NCI-H2107 treated with DMSO at 0.1 percent for 48 hours (cell line): ENCODE data around the gene GPATCH2.
"Not testable (repeated sequence)": the region's sequence is repeated elsewhere in the genome, so short reads cannot be mapped to it uniquely, and the experiment has no call there.

Experiments
- DNase-seq: peaks from one replicate; lab custom pipeline; 2025; ENCODE audit not compliant: unreplicated experiment; lab: John Stamatoyannopoulos, UW

The GPATCH2 gene

DNA sequence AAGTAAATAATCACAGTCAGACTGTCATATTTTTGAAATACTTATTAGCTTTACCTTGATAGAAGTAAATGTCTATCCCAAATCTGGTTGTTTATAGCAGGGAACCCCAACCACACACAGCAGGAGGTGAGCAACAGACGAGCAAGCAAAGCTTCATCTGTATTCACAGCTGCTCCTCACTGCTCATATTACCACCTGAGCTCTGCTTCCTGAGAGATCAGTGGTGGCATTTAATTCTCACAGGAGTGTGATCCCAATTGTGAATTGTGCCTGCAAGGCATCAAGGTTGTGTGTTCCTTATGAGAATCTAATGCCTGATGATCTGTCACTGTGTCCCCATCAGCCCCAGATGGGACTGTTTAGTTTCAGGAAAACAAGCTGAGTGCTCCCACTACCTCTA lies 104.3 kb downstream of the GPATCH2 start:
- DNase-seq, result no peak

DNA sequence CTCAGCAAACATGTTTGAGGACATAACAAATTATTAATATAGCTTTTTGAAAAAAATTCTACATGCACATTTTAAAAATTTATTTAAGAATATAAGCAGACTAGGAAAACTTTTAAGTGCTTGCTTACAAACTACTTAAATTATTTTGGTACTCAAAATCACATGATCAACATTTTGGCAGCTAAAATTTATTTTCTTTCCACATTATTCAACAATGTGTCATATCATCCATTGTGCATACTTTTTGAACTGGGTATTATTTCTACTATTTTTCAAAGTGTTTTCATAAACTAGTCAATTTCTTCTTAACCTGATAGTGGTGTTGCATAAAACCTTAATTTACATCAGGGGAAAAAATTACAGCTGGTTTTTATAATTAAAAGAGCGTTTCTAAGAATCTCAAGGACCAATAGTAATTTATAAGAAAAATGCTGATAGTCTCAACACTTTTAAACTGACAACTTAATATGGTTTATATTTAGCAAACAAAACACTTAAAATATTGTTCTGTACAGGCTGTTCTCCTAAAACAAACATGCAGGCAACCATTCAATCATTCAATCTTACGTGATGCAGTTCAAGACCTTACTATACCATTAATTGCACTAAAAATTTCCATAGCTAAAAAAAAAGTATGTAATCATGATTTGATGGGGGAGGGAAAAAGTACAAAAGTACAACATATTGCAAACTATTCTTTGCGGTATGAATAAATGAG lies 105.0 kb downstream of the GPATCH2 start:
- DNase-seq, result no peak

DNA sequence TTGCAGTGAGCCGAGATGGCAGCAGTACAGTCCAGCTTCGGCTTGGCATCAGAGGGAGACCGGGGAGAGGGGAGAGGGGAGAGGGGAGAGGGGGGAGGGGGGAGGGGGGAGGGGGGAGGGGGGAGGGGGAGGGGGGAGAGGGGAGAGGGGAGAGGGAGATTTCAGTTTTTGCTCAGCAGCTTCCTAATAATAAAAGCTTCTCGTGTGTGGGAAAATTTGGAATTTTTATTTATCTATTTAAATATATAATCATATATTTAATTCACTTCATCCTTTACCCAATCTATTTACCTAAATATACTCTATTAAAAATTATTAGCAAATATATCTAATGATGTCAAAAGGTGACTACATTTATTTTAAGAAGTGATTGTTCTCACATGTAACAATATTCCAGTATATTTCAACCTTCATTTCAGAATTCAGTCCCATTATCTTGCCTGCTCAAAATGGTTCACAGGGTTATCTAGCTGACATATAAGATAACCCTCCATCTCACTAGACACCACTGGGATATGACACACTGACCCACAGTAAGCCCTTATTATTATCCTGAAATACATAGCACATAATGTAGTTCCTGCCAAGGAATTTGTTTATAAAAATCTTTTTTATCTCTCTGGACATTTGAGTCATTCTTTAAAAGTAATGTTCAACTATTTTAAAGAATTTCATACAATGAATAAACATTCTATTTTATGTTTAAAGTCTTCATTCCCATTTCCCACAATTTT lies 105.9 kb downstream of the GPATCH2 start:
- no peak for DNase-seq

DNA sequence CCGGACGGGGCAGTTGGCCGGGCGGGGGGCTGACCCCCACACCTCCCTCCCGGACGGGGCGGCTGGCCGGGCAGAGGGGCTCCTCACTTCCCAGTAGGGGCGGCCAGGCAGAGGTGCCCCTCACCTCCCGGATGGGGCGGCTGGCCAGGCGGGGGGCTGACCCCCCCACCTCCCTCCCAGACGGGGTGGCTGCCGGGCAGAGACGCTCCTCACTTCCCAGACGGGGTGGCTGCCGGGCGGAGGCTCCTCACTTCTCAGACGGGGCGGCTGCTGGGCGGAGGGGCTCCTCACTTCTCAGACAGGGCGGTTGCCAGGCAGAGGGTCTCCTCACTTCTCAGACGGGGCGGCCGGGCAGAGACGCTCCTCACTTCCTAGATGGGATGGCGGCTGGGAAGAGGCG lies 107.0 kb downstream of the GPATCH2 start:
- DNase-seq, result not testable (repeated sequence)

DNA sequence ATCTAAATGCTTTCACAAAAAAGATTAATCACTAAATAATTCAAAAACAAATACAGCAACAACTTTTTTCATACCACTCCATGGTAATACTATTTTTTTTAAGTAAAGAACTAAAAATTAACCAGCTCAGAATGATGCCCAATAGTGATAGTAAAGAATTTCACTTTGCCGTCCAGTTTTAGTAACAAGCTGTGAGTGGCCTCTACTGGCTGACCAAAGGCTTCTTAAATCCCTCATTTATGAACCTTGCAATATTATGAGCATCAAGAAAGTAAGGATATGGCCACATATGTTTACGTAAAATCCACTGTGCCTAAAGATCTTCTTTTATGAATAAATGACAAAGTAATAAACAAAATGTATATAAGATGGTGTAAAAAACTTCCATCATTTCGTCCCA lies 108.6 kb downstream of the GPATCH2 start:
- DNase-seq, result no peak

DNA sequence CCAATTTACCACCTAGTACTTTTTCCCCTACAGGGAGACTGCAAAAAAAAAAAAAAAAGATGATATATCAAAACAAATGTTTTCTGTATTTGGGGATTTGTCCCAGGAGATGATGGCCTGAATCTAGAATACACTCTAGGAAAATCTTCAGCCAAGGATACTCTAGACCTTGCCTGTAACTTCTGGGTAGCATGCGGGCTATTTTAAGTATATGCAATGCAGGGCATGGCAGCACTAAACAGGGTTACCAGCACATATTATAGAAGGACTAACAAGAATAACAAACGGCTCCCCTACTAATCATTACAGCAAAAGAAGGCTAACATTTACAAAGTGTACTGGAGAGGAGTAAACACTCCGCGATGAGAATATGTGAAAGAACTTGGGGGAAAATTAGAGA lies 109.6 kb downstream of the GPATCH2 start:
- no peak for DNase-seq

DNA sequence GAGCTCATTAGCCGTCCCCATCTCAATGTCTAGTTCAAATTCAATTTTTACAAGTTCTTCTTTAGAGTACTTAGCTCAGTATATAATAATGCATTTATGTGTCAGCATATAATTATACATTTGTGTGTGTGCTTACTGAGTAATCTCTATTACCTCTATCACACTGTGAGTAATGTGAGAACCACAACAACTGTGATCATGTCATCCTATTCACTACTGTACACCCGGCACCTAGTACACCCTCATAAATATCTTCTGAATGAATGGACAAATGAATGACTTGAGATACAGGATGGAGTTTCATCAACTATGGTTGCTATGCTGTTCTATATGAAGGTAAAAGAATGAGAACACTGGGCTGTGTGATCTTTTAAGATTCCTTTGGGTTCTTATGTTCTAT lies 124.0 kb downstream of the GPATCH2 start:
- DNase-seq, result peak; percentile 76

DNA sequence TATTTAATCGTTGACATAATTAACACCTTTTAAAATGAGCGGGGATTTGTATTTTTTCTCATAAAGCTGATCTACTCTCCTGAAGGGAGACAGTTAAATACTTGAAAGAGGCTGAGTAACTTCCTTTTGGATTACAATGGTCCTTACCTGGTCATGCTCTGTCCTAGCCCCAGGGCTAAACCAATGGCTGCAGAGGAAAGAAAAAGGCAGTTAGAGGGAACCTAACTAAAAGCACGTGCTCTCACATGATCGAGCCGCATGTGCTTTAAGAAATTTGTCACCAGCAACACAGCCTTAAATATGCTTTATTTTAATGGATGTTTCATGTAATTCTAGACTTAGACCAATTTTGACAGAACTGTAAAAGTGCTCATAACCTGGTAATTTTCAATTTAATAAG lies 132.7 kb downstream of the GPATCH2 start:
- DNase-seq, result no peak

DNA sequence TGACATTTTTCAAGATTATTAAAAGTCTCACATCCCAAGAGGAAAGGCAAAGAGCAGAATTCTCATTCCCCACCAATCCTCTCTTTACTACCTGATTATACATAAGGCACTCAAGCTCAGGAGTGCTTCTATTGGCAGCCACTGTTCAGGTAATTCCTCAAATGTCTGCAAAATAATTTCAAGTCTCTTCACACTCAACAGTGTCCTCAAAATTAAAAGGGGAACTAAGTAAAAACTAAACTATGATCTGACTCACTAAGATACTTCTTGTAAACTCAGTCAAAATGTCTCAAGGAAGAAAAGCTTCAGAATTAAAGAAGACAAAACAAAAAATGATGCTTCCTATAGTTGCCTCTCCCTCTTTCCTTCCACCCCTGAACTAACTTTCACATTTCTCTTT lies 135.6 kb downstream of the GPATCH2 start:
- DNase-seq, result no peak

DNA sequence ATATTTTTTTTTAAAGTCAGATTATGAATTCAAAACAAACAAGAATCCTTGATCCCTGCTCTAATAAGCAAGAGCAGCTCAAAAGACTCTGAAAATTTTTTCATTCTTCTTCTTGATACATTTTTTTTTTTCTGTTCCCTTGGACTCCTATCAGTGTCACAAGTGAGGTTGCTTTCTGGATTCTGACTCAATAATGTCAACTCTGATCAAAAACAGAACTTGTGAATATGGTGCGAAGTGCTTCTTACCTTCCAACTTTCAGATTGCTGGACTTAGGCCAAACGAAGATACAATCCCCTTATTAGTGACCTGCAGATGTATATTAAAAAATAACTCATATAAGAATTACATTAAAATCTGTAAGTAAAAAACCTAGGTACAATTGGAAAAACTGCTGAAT lies 136.1 kb downstream of the GPATCH2 start:
- DNase-seq, result no peak

DNA sequence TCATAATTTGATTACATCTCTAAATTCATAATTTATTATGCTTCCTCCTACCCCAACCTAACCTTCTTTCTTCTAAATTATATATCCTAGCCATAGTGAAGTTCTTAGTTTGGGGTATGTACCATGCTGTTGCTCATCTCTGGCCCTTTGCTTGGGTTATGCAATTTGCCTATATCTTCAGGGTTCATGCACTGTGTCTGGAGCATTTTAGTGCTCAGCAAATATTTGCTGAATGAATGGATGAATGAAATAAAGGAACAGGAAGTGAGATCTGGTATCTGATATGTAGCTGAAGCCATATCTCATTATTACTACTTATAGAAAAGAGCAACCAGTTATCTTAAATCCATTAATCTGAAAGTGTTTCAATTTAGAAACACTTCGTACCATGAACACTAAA lies 137.6 kb downstream of the GPATCH2 start:
- no peak for DNase-seq

DNA sequence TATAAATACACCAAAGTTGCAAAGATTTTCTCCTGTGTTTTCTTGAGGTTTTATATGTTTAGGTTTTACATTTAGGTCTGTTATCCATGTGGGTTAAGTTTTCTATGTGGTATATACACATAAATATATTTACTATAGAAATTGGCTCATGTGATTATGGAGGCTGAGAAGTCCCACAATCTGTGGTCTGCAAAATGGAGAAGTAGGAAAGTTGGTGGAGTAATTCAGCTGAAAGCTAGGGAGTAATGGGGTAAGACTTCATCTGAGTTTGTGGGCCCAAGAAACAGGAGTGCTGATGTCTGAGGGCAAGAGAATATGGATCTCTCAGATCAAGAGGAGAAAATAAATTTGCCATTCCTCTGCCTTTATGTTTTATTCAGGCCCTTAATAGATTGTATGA lies 146.0 kb downstream of the GPATCH2 start:
- DNase-seq, result no peak

DNA sequence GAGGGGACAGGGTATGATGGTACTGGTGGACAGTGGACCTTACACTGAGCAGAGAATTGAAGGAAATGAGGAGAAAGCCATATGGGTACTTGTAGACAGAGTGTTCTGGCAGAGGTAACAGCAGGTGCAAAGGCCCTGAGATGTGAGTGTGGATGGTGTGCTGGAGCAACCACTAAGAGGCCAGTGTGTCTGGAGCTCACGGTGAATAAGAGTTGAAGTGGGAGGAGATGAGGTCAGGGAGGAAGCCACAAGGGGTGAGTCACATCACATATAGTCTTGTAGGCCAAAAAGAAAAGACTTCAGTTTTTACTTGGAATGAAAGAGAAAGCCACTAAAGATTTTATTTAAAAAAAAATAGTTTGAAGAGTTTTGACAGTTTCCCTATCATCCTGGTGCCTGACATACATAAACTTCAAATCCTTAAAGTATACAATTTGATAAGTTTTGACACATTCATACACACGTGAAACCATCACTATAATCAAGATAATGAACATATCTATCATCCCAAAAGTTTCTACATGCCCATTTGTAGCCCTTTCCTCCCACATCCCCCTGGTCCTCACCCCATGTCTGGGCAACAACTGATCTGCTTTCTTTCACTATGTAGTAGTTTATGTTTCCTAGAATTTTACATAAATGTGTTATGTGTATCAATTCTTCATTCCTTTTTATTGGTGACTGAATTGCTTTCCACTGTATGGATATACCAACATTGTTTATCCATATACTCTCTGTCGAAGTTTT lies 148.4 kb downstream of the GPATCH2 start:
- no peak for DNase-seq

DNA sequence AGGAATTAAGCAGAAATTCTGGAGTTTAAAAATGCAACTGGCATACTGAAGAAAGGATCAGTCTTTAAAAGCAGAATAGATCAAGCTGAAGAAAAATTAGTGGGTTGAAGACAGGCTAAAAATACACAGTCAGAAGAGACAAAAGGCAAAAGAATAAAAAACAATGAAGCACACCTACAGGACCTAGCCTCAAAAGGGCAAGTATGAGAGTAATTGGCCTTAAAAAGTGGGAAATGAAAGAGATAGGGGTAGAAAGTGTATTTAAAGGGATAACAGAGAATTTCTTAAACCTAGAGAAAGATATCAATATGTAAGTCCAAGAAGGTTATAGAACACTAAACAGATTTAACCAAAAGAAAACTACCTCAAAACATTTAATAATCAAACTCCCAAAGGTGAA lies 152.4 kb downstream of the GPATCH2 start:
- no peak for DNase-seq

DNA sequence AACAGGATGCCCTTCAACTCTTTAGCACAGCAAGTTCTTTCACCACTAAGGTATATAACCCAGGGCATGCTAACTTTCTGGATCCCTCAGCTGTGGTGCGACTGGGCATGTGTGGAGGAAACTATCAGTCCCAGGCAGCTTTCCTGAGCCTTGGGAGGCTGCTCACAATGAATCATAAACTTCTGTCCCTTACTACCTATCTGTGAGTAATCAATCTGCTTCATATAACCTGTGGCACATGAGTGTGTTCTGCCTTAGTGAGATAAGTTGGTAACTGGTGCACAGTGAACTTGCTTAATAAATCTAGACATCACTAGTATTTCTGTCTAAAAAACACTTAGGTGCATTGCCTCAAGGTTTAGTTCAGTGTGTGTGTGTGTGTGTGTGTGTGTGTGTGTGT lies 158.0 kb downstream of the GPATCH2 start:
- no peak for DNase-seq

DNA sequence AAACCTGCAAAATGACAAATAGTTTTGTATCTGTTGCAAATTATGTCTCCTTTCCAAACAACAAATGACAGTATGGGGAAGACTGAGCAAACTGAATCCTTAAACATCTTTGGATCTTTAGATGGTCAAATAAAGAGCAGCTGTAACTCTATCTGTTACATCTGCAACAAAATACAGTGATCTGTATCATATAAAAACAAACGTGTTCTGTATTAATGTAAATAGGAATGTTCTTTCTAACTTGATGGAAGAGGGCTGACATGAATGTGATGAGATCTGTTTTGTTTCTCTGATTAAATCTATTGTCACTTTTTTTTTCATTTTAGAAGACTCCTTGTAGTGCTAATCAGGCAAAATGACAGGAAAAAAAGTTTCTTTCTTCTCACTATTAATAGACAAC lies 159.5 kb downstream of the GPATCH2 start:
- no peak for DNase-seq

DNA sequence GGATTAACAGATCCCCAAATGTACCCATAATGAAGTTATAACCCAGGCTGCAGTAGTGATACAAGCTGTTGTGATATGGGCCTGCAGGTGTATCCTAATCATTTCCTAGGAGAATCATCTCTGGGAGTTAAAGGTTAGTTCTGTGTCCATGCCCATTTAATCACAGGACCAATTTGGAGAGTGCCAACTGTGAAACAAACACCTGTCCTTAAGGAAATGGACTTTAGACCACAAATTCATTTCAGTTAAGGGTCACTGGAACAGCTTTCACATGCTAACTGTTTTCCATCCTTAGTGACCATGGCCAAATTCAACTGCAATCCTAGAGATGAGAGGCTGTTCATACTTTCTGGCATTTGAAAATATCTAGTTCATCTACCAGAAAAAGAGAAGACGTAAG lies 160.9 kb downstream of the GPATCH2 start:
- no peak for DNase-seq

DNA sequence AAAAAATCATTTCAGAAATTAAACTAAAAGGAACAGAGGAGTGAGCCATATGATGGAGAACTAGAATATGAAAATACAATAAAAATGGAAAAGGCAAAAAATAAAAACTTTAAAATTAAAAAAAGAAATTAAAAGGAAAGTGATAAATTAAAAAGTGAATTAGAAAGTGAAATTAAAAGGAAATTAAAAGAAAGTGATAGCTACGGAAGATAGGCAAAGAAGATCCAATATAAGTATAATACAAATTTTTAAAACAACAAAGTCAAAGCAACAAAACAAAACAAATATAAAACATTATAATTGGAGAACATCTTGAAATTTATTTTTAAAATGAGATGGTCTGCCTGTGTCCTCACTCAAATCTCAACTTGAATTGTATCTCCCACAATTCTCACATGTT lies 165.8 kb downstream of the GPATCH2 start:
- no peak for DNase-seq

DNA sequence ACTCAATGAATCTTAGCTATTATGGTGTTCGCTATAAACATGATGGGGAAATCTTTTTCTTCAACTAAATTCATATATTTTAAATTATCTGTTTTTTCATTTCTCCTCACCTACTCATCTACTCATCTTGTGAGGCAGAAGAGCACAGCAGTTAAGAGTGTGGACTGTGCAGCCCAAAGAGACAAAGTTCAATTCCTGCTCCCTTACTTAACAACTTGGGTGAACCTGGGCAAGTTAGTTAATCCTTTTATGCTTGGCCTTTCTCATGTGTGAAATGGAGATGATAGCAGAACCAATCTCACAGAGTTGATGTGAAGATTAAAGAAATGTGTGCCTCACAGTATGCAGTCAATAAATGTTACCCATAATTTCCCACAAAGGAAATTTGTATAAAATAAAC lies 168.2 kb downstream of the GPATCH2 start:
- DNase-seq, result no peak

DNA sequence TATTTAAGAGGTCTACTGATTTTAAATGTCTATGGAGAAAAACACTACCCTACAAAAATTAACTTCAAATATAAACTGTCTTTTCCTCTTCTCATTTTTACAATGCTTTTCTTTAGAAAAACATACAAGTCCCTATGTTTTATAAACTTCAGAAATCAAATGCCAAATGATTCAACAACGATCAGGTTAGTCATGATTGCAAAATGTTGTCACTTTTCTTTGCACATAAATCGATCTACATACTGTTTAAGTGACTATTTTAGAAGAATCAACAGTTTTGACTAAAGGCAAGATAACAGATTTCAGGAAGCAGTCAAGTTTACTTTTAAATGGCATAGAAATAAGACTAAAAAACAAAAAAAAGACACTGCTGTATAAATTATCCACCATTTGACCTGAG lies 168.7 kb downstream of the GPATCH2 start:
- no peak for DNase-seq

DNA sequence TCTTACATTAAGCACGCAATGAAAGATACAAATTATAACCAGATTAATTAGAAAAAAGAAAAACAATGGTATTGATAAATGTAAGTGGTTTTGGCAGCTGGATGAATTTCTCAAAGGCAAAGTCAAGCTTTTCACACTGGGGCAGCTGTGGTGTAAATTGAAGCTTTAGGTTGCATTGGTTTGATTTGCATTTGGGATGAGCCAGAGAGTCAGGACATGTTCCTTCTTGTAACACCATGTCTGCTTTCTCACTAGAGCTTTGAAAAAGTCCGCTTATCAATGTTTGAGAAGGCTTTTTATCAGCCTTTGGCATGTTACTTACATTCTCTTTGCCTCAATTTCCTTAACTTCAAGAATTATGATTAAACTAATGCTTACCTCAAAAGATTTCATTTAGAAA lies 173.9 kb downstream of the GPATCH2 start:
- no peak for DNase-seq

DNA sequence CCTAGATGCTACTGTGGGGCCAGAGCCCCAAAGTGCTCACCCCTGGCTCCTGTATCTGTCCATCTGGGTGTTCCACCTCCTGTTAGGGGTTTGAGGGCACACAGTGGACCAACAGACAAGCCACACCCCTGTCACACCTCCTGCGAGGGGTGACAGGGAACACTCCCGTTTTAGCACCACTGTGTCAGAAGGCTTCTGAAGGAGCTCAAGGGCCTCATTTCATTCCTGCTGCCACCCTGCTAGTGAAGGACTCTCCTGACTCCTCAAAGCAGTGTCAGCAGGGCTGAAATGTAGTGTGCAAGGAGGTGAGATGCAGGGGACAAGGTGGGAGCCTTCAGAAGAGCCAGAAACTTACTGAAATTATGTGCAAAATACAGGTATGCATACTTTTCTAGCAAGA lies 174.6 kb downstream of the GPATCH2 start:
- DNase-seq, result no peak
